ENCODE data around the gene WASF3.

DNA sequence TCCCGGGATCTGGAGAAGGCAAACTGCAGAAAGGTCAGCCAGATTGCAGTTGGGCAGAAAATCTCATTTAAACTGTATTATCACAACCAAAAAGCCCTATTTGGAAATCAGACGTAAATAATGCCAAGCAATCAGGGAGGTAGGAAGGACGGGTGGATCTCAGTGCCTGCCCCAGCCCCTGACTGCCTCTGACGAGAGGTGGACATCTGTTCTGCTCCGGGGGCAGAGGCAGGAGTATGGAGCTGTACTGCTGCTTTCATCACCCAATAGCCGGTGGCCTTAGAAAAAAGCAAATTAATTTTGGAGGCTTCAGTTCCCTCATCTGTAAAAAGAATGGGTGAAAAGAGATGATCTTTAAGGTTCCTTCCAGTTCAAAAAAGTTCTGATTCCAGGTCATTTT lies 43.6 kb upstream of the WASF3 start:
- TF ChIP-seq, protein P1, sequence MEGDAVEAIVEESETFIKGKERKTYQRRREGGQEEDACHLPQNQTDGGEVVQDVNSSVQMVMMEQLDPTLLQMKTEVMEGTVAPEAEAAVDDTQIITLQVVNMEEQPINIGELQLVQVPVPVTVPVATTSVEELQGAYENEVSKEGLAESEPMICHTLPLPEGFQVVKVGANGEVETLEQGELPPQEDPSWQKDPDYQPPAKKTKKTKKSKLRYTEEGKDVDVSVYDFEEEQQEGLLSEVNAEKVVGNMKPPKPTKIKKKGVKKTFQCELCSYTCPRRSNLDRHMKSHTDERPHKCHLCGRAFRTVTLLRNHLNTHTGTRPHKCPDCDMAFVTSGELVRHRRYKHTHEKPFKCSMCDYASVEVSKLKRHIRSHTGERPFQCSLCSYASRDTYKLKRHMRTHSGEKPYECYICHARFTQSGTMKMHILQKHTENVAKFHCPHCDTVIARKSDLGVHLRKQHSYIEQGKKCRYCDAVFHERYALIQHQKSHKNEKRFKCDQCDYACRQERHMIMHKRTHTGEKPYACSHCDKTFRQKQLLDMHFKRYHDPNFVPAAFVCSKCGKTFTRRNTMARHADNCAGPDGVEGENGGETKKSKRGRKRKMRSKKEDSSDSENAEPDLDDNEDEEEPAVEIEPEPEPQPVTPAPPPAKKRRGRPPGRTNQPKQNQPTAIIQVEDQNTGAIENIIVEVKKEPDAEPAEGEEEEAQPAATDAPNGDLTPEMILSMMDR (IDR thresholded peaks at IDR 0.05; ENCODE audit: insufficient read depth, low read length) = no peak
- TF ChIP-seq SPI1 (IDR thresholded peaks at IDR 0.05; ENCODE audit: borderline replicate concordance, low read depth) = no peak
